Heart left ventricle (tissue), 16 donors: ENCODE measurements around the gene GOSR2. TPM values are rescaled to one million over a fixed set of nuclear protein-coding genes. Genes with fewer than 3 reads are reported as not detected.

ENCODE experiments used
- ATAC-seq, 4 donors: fragments of 200-7000 bp; cut with Tn5 transposase; one replicate each; pipeline ENCODE4 v1.9.1; 2020 to 2022; ENCODE audit warnings: moderate library complexity in 4 of 4, mild to moderate bottlenecking in 3 of 4, moderate number of reproducible peaks in 1 of 4
- DNase-seq, 5 donors: peaks; one replicate each; pipeline ENCODE4 v3.0.0-alpha.2; 2020
- H3K27ac ChIP-seq, 12 donors: fragments of 200-600 bp; sonication (generic) in 4 of 12; one replicate each; pipeline versions ENCODE4 v1.5.0 to v1.8.0; 2016 to 2022; ENCODE audit warnings: mild to moderate bottlenecking in 2 of 12
- H3K27me3 ChIP-seq, 9 donors: fragments of 200-600 bp; sonication (generic) in 2 of 9; one replicate each; pipeline versions ENCODE4 v1.5.1 to v1.8.0; 2016 to 2022; ENCODE audit warnings: mild to moderate bottlenecking in 3 of 9
- H3K36me3 ChIP-seq, 9 donors: fragments of 200-600 bp; sonication (generic) in 2 of 9; one replicate each; pipeline versions ENCODE4 v1.5.0 to v1.8.0; 2018 to 2022; ENCODE audit warnings: mild to moderate bottlenecking in 2 of 9
- H3K4me1 ChIP-seq, 12 donors: fragments of 200-600 bp; sonication (generic) in 4 of 12; one replicate each; pipeline versions ENCODE4 v1.5.0 to v1.8.0; 2016 to 2022; ENCODE audit warnings: mild to moderate bottlenecking in 3 of 12
- H3K4me3 ChIP-seq, 12 donors: fragments of 200-600 bp; sonication (generic) in 4 of 12; one replicate each; pipeline versions ENCODE4 v1.5.0 to v1.8.0; 2017 to 2022; ENCODE audit warnings: mild to moderate bottlenecking in 9 of 12, moderate library complexity in 4 of 12
- H3K9me3 ChIP-seq, 12 donors: fragments of 200-600 bp; sonication (generic) in 4 of 12; one replicate each; pipeline versions ENCODE4 v1.5.0 to v1.8.0; 2016 to 2022; ENCODE audit warnings: mild to moderate bottlenecking in 1 of 12
- CTCF ChIP-seq, 12 donors: fragments of 200-600 bp; sonication (generic) in 4 of 12; IDR thresholded peaks; one replicate each; pipeline versions ENCODE4 v1.5.0 to v1.8.0; 2018 to 2022; ENCODE audit warnings: antibody characterized with exemption in 12 of 12, mild to moderate bottlenecking in 5 of 12
- POLR2A ChIP-seq, 2 donors: fragments of 450-650 bp; IDR thresholded peaks; one replicate each; pipeline ENCODE4 v1.6.1; 2017; ENCODE audit warnings: antibody characterized with exemption in 2 of 2, mild to moderate bottlenecking in 2 of 2, moderate library complexity in 2 of 2
- WGBS, 4 donors: extraction: QIAGEN DNeasy Blood & Tissue Kit in 2 of 4; methylation state at CpG; one replicate each; pipeline versions ENCODE4 v1.1.5 to v1.1.7; 2013 to 2018; 5-methylcytosine and 5-hydroxymethylcytosine counted together
- intact Hi-C, 10 donors: fragments of 100-400 bp; cut with DNase I; formaldehyde crosslinking; loops; one replicate each; pipeline versions ENCODE4 v1.11.1 to v1.14.2; 2022
- polyA plus RNA-seq, 2 donors: library from polyadenylated mRNA; stranded (reverse); fragments of 200-250 nt; gene quantifications; one replicate each; pipeline ENCODE4 v1.2.3, GENCODE V29; 2013
- total RNA-seq, 9 donors: library from RNA; depleted of rRNA in 2 of 9; stranded (reverse); fragments of >200 nt in 2 of 9; fragmentation: NEBNext Ultra II Directional in 3 of 9; extraction: Animal tissue kit (Norgen Biotek cat#: 25700) in 3 of 9; gene quantifications; one replicate each; pipeline versions ENCODE4 v1.1.0 to v1.2.4, GENCODE V29; 2016 to 2023
- donor health status: ischemic (EF 13 %, LVEDD 7.1; RV severe dilation, severe dysfunction).
- donor health status: healthy with polysubstance abuse.
- donor health status: DM: no; HTN: yes; CAD: no.
- donor health status: DM: no; HTN: no; CAD: no.
- donor health status: ischemic (EF 25% LVEDD 6.9; RV normal size, moderate dysfunction).
- donor health status: ischemic (EF 25% LVEDD 5.7; RV mildly dilated, moderate dysfunction).
- donor health status: healthy.
- donor health status: DM: yes; HTN: yes; CAD: no.
- donor health status: ischemic (EF 35%, LVEDD 5.7; RV mildly dilated, moderate dysfunction).
- donor health status: nonischemic (EF 11% LVEDD 7.7; RV severe dilation, severe dysfunction).
- donor health status: DM: yes; HTN: yes; CAD: no.
- donor health status: PGD.
- donor health status: ischemic (EF 29% LVEDD 5.4; RV normal size, mild dysfunction).
- donor health status: nonischemic (EF 23%, LVEDD 6.1; RV moderate dilation, normal function).

Gene GOSR2
- total and polyA plus RNA-seq, 11 donors, result 20.9 to 55.1 (median 38.4) TPM

GRCh38 chr17:46942441-46943217, 19.7 kb downstream of the GOSR2 start:
- peaks cover 4 to 27% (median 19%) of the 10 kb centered on the region in 12 donors for H3K4me1 ChIP-seq
- TF ChIP-seq CTCF (IDR thresholded peaks at IDR 0.05) (peak; percentile 76 to 85 (median 82)), POLR2A (IDR thresholded peaks at IDR 0.05) (no peak)
- no peaks in the 10 kb centered on the region for H3K27me3 ChIP-seq
- 49 to 68% (median 58%) methylated on average over 9 to 10 of the region's 10 CpGs for WGBS, 4 donors
- no peak overlapping the region for H3K27ac ChIP-seq
- peaks cover 0 to 45% (median 30%) of the 10 kb centered on the region in 9 donors for H3K36me3 ChIP-seq
- DNase-seq (peak; percentile 56 to 75 (median 66)), ATAC-seq (peak; percentile 64 to 71 (median 70))
- intact Hi-C loops, result loop anchor here in 9 of 10 donors (1.0 to 5.0 kb wide), 9 partner anchors 56 to 370 kb away; no protein-coding TSS in a partner anchor
- H3K4me3 ChIP-seq, result no peak overlapping the region
- no peaks in the 10 kb centered on the region for H3K9me3 ChIP-seq

- no peak for TF ChIP-seq CTCF (IDR thresholded peaks at IDR 0.05)
- no peak for TF ChIP-seq POLR2A (IDR thresholded peaks at IDR 0.05)
- H3K36me3 ChIP-seq, result peaks cover 0 to 40% (median 25%) of the 10 kb centered on the region in 9 donors
- no peaks in the 10 kb centered on the region for H3K27me3 ChIP-seq
- ATAC-seq (peak in 2 of 4 donors; percentile 3 to 8), DNase-seq (no peak)
- intact Hi-C loops, result loop anchor here in 9 of 10 donors (2.0 to 5.0 kb wide), 8 partner anchors 56 to 369 kb away; no protein-coding TSS in a partner anchor
- no peak overlapping the region for H3K4me3 ChIP-seq
- H3K27ac ChIP-seq, result no peak overlapping the region
- 36 to 56% (median 45%) methylated on average over 2 of the region's 2 CpGs for WGBS, 4 donors
- H3K9me3 ChIP-seq, result no peaks in the 10 kb centered on the region
- peaks cover 4 to 27% (median 19%) of the 10 kb centered on the region in 12 donors for H3K4me1 ChIP-seq
These were observed 20.2 kb downstream of the GOSR2 start for GRCh38 chr17:46943218-46943500.

GRCh38 chr17:46943501-46944393, 20.8 kb downstream of the GOSR2 start:
- intact Hi-C loops, result loop anchor here in 9 of 10 donors (2.0 to 5.0 kb wide), 8 partner anchors 55 to 369 kb away; no protein-coding TSS in a partner anchor
- whole genome bisulfite sequencing, 4 donors, result 13 to 32% (median 23%) methylated on average over 13 to 21 of the region's 21 CpGs
- Histone ChIP-seq H3K9me3 (no peaks in the 10 kb centered on the region), H3K36me3 (peaks cover 0 to 34% (median 19%) of the 10 kb centered on the region in 9 donors), H3K27me3 (no peaks in the 10 kb centered on the region), H3K4me1 (peaks cover 4 to 27% (median 19%) of the 10 kb centered on the region in 12 donors), H3K4me3 (no peak overlapping the region), H3K27ac (no peak overlapping the region)
- TF ChIP-seq POLR2A (IDR thresholded peaks at IDR 0.05), result no peak
- DNase-seq (peak in 2 of 5 donors; percentile 11 to 41), ATAC-seq (peak in 3 of 4 donors; percentile 5 to 29 (median 26))

GRCh38 chr17:46944931-46945330, 22.0 kb downstream of the GOSR2 start:
- no peaks in the 10 kb centered on the region for H3K9me3 ChIP-seq
- WGBS, 4 donors, result 48 to 59% (median 53%) methylated on average over 9 to 10 of the region's 10 CpGs
- H3K4me3 ChIP-seq, result no peak overlapping the region
- intact Hi-C loops, result loop anchor here in 5 of 10 donors (5.0 kb wide), 3 partner anchors 57 to 367 kb away; no protein-coding TSS in a partner anchor
- H3K4me1 ChIP-seq, result peaks cover 4 to 27% (median 19%) of the 10 kb centered on the region in 12 donors
- DNase-seq, result no peak
- TF ChIP-seq CTCF (IDR thresholded peaks at IDR 0.05) (no peak), POLR2A (IDR thresholded peaks at IDR 0.05) (no peak)
- H3K36me3 ChIP-seq, result peaks cover 0 to 22% (median 7%) of the 10 kb centered on the region in 9 donors
- ATAC-seq, result no peak
- no peaks in the 10 kb centered on the region for H3K27me3 ChIP-seq
- H3K27ac ChIP-seq, result no peak overlapping the region
